ENCODE results near the gene RBFOX1.

RBFOX1 gene

DNA sequence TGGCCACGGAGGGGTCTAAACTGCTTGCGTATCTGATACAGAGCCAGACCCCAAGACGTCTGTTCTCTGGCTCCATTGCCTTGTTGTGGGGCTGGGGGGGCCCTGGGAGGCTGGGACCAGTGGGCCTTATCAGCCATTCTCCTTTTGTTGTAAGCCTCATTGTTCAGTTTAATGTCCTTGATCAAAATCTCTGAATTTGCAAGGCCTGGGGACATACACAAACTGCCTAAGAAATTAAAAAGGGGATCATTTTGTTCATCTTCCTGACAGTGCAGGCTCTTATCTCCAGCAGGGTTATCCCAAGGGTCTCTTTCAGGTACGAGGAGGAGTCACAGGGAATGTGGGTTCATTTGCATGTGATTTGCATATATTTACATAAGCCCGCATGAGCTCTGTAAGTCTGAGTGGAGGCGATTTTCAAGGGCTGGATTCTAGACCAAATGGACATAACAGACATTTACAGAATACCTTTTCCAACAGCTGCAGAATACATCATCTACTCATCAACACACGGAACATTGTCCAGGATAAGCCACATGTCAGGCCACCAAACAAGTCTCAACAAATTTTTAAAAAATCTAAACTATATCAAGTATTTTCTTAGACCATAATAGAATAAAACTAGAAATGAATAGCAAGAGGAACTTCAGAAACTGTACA lies 269.8 kb downstream of the RBFOX1 start:
- TF ChIP-seq, protein P1, sequence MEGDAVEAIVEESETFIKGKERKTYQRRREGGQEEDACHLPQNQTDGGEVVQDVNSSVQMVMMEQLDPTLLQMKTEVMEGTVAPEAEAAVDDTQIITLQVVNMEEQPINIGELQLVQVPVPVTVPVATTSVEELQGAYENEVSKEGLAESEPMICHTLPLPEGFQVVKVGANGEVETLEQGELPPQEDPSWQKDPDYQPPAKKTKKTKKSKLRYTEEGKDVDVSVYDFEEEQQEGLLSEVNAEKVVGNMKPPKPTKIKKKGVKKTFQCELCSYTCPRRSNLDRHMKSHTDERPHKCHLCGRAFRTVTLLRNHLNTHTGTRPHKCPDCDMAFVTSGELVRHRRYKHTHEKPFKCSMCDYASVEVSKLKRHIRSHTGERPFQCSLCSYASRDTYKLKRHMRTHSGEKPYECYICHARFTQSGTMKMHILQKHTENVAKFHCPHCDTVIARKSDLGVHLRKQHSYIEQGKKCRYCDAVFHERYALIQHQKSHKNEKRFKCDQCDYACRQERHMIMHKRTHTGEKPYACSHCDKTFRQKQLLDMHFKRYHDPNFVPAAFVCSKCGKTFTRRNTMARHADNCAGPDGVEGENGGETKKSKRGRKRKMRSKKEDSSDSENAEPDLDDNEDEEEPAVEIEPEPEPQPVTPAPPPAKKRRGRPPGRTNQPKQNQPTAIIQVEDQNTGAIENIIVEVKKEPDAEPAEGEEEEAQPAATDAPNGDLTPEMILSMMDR (IDR thresholded peaks at IDR 0.05; ENCODE audit: control extremely low read depth, extremely low read depth, low read depth, missing control alignments): no peak
- DNase-seq (ENCODE audit: extremely low spot score): no peak
- POLR2A ChIA-PET: no interaction called here
- CTCF ChIA-PET: no interaction called here

GRCh38 chr16:7605812-7606211 lies 273.2 kb downstream of the RBFOX1 start:
- CTCF ChIA-PET: no interaction called here
- POLR2A ChIA-PET: no interaction called here

DNA sequence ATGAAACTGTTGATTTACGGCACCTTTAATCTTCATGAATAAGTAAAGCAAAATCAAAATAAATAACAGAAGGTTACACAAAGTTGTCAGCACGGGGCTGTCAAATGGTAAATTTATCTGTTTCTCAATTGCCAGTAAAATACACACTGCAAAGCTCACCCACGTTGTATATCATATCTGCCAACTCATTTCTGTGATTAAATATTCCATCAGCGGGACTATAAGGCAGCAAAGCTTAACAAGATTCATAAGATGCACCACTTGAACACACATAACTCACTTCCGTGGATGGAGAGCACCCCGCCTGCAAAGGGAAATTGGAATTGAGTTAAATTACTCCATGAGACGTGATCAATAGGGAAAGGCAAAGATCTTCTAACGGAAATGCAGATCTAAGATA lies 280.0 kb downstream of the RBFOX1 start:
- CTCF ChIA-PET: no interaction called here
- POLR2A ChIA-PET: no interaction called here
- no peak for DNase-seq (ENCODE audit: extremely low spot score)
- TF ChIP-seq, protein P1 (IDR thresholded peaks at IDR 0.05; ENCODE audit: control extremely low read depth, extremely low read depth, low read depth, missing control alignments): no peak

More at GRCh38 chr16:7605812-7606211, 273.2 kb downstream of the RBFOX1 start:
- DNase-seq (ENCODE audit: extremely low spot score): no peak
- TF ChIP-seq, protein P1 (IDR thresholded peaks at IDR 0.05; ENCODE audit: control extremely low read depth, extremely low read depth, low read depth, missing control alignments): no peak

DNA sequence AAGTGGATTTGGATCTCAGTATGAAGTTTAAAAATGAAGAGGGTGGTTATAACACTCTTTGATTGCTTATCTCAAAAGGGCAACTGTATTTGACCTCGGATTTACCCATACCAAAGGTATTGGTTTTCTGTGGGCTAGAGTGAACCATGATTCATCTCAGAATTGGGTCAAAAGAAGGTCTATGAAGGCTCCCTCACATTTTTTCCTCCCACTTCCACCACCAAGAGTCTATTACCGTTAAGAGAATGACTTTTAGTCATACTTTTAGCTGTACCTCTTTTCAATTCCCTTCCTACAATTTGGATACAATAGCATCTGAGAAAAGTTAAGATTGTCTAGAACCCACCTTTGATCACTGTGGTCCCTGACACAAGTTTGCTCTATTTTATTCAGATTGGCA lies 280.9 kb downstream of the RBFOX1 start:
- no peak for DNase-seq (ENCODE audit: extremely low spot score)
- TF ChIP-seq, protein P1 (IDR thresholded peaks at IDR 0.05; ENCODE audit: control extremely low read depth, extremely low read depth, low read depth, missing control alignments): no peak
- ChIA-PET CTCF (no interaction called here), POLR2A (no interaction called here)

GRCh38 chr16:7614021-7614795 lies 281.6 kb downstream of the RBFOX1 start:
- ChIA-PET CTCF (no interaction called here), POLR2A (no interaction called here)
- no peak for DNase-seq (ENCODE audit: extremely low spot score)
- TF ChIP-seq, protein P1 (IDR thresholded peaks at IDR 0.05; ENCODE audit: control extremely low read depth, extremely low read depth, low read depth, missing control alignments): no peak

GRCh38 chr16:7615565-7615964 lies 282.9 kb downstream of the RBFOX1 start:
- TF ChIP-seq, protein P1 (IDR thresholded peaks at IDR 0.05; ENCODE audit: control extremely low read depth, extremely low read depth, low read depth, missing control alignments): no peak
- no peak for DNase-seq (ENCODE audit: extremely low spot score)
- POLR2A ChIA-PET: no interaction called here
- CTCF ChIA-PET: no interaction called here

Measured in GM10248 (cell line).